IPS-15b (cell line): ENCODE measurements around the gene BCAS4.

Experiments used
- H3K27me3 ChIP-seq: one replicate; pipeline ENCODE4 v1.6.1; 2013; ENCODE audit warnings: low read length; ENCODE audit not compliant: control insufficient read depth, insufficient read depth
- H3K36me3 ChIP-seq: one replicate; pipeline ENCODE4 v1.6.1; 2013; ENCODE audit warnings: low read length; ENCODE audit not compliant: control insufficient read depth, insufficient read depth
- H3K4me1 ChIP-seq: one replicate; pipeline ENCODE4 v1.6.1; 2013; ENCODE audit warnings: mild to moderate bottlenecking, low read length; ENCODE audit not compliant: control insufficient read depth, insufficient read depth
- H3K4me3 ChIP-seq: one replicate; pipeline ENCODE4 v1.5.1; 2013; ENCODE audit warnings: low read depth, low read length
- H3K9ac ChIP-seq: one replicate; pipeline ENCODE4 v1.6.1; 2013; ENCODE audit warnings: low read depth, mild to moderate bottlenecking, low read length
- H3K9me3 ChIP-seq: one replicate; pipeline ENCODE4 v1.6.1; 2013; ENCODE audit warnings: mild to moderate bottlenecking, low read length; ENCODE audit not compliant: control insufficient read depth, insufficient read depth

Gene BCAS4

GRCh38 chr20:50898475-50898874 lies 103.6 kb downstream of the BCAS4 start:
- H3K9ac ChIP-seq: no peak overlapping the region

GRCh38 chr20:50900261-50900660 lies 105.4 kb downstream of the BCAS4 start:
- Histone ChIP-seq H3K9ac (no peak overlapping the region), H3K4me3 (no peak overlapping the region), H3K27me3 (no peaks in the 10 kb centered on the region), H3K9me3 (no peaks in the 10 kb centered on the region), H3K36me3 (peaks cover 22% of the 10 kb centered on the region), H3K4me1 (no peaks in the 10 kb centered on the region)

More at GRCh38 chr20:50898475-50898874, 103.6 kb downstream of the BCAS4 start:
- no peak overlapping the region for H3K4me3 ChIP-seq
- peaks cover 32% of the 10 kb centered on the region for H3K36me3 ChIP-seq
- H3K27me3 ChIP-seq: no peaks in the 10 kb centered on the region
- H3K9me3 ChIP-seq: no peaks in the 10 kb centered on the region
- no peaks in the 10 kb centered on the region for H3K4me1 ChIP-seq

GRCh38 chr20:50901301-50901700 lies 106.4 kb downstream of the BCAS4 start:
- Histone ChIP-seq H3K27me3 (no peaks in the 10 kb centered on the region), H3K36me3 (peaks cover 20% of the 10 kb centered on the region), H3K9ac (no peak overlapping the region), H3K9me3 (no peaks in the 10 kb centered on the region), H3K4me3 (no peak overlapping the region), H3K4me1 (no peaks in the 10 kb centered on the region)

GRCh38 chr20:50903353-50904051 lies 108.6 kb downstream of the BCAS4 start:
- no peak overlapping the region for H3K9ac ChIP-seq
- no peaks in the 10 kb centered on the region for H3K9me3 ChIP-seq
- peaks cover 12% of the 10 kb centered on the region for H3K36me3 ChIP-seq
- H3K4me3 ChIP-seq: no peak overlapping the region
- peaks cover 3% of the 10 kb centered on the region for H3K4me1 ChIP-seq
- no peaks in the 10 kb centered on the region for H3K27me3 ChIP-seq

GRCh38 chr20:50904067-50904570 lies 109.3 kb downstream of the BCAS4 start:
- Histone ChIP-seq H3K36me3 (peaks cover 12% of the 10 kb centered on the region), H3K27me3 (no peaks in the 10 kb centered on the region), H3K9ac (no peak overlapping the region), H3K4me1 (peaks cover 3% of the 10 kb centered on the region), H3K4me3 (no peak overlapping the region), H3K9me3 (no peaks in the 10 kb centered on the region)

GRCh38 chr20:50909413-50909812 lies 114.6 kb downstream of the BCAS4 start:
- Histone ChIP-seq H3K4me1 (peaks cover 12% of the 10 kb centered on the region), H3K27me3 (no peaks in the 10 kb centered on the region), H3K36me3 (no peaks in the 10 kb centered on the region), H3K9me3 (no peaks in the 10 kb centered on the region), H3K4me3 (no peak overlapping the region), H3K9ac (no peak overlapping the region)

GRCh38 chr20:50911030-50911429 lies 116.2 kb downstream of the BCAS4 start:
- H3K9ac ChIP-seq: no peak overlapping the region
- peaks cover 12% of the 10 kb centered on the region for H3K4me1 ChIP-seq
- H3K9me3 ChIP-seq: no peaks in the 10 kb centered on the region
- H3K36me3 ChIP-seq: no peaks in the 10 kb centered on the region
- H3K27me3 ChIP-seq: no peaks in the 10 kb centered on the region
- H3K4me3 ChIP-seq: no peak overlapping the region

- H3K4me1 ChIP-seq: peaks cover 9% of the 10 kb centered on the region
Observed at GRCh38 chr20:50911716-50912115, 116.9 kb downstream of the BCAS4 start.

GRCh38 chr20:50913690-50914375 lies 119.0 kb downstream of the BCAS4 start:
- no peaks in the 10 kb centered on the region for H3K36me3 ChIP-seq
- H3K4me1 ChIP-seq: peaks cover 9% of the 10 kb centered on the region

More at GRCh38 chr20:50911716-50912115, 116.9 kb downstream of the BCAS4 start:
- no peaks in the 10 kb centered on the region for H3K9me3 ChIP-seq
- H3K27me3 ChIP-seq: no peaks in the 10 kb centered on the region
- no peak overlapping the region for H3K9ac ChIP-seq
- no peak overlapping the region for H3K4me3 ChIP-seq
- H3K36me3 ChIP-seq: no peaks in the 10 kb centered on the region

GRCh38 chr20:50915424-50915823 lies 120.6 kb downstream of the BCAS4 start:
- Histone ChIP-seq H3K4me1 (peaks cover 12% of the 10 kb centered on the region), H3K27me3 (no peaks in the 10 kb centered on the region), H3K36me3 (no peaks in the 10 kb centered on the region), H3K4me3 (no peak overlapping the region), H3K9ac (no peak overlapping the region), H3K9me3 (no peaks in the 10 kb centered on the region)

More at GRCh38 chr20:50913690-50914375, 119.0 kb downstream of the BCAS4 start:
- Histone ChIP-seq H3K9ac (no peak overlapping the region), H3K4me3 (no peak overlapping the region), H3K9me3 (no peaks in the 10 kb centered on the region), H3K27me3 (no peaks in the 10 kb centered on the region)

- Histone ChIP-seq H3K36me3 (no peaks in the 10 kb centered on the region), H3K4me3 (no peak overlapping the region), H3K4me1 (peaks cover 12% of the 10 kb centered on the region), H3K27me3 (no peaks in the 10 kb centered on the region), H3K9ac (no peak overlapping the region), H3K9me3 (no peaks in the 10 kb centered on the region)
Observed at GRCh38 chr20:50916257-50916656, 121.4 kb downstream of the BCAS4 start.

GRCh38 chr20:50916934-50917333 lies 122.1 kb downstream of the BCAS4 start:
- Histone ChIP-seq H3K27me3 (no peaks in the 10 kb centered on the region), H3K9ac (no peak overlapping the region), H3K36me3 (peaks cover 3% of the 10 kb centered on the region), H3K4me1 (peaks cover 16% of the 10 kb centered on the region), H3K4me3 (no peak overlapping the region), H3K9me3 (no peaks in the 10 kb centered on the region)
